ENCODE measurements around the gene PEX14.

The PEX14 gene

GRCh38 chr1:10591010-10591409, 116.3 kb downstream of the PEX14 start:
- ChIA-PET POLR2A (ENCODE audit: low non-redundant PET) (no interaction called here), CTCF (no interaction called here)
- H3K27ac ChIP-seq: no peak overlapping the region
- TF ChIP-seq CTCF (conservative IDR thresholded peaks at IDR 0.05; ENCODE audit: low read depth): no peak
- no peak for DNase-seq (ENCODE audit: low spot score)

GRCh38 chr1:10592373-10592772, 117.6 kb downstream of the PEX14 start:
- DNase-seq (ENCODE audit: low spot score): no peak
- CTCF ChIA-PET: no interaction called here
- no peak overlapping the region for H3K27ac ChIP-seq
- POLR2A ChIA-PET (ENCODE audit: low non-redundant PET): no interaction called here
- TF ChIP-seq CTCF (conservative IDR thresholded peaks at IDR 0.05; ENCODE audit: low read depth): no peak

- CTCF ChIA-PET: no interaction called here
- no peak for TF ChIP-seq CTCF (conservative IDR thresholded peaks at IDR 0.05; ENCODE audit: low read depth)
- POLR2A ChIA-PET (ENCODE audit: low non-redundant PET): no interaction called here
- no peak overlapping the region for H3K27ac ChIP-seq
- no peak for DNase-seq (ENCODE audit: low spot score)
These were observed 119.0 kb downstream of the PEX14 start for GRCh38 chr1:10593750-10594149.

- no peak for TF ChIP-seq CTCF (conservative IDR thresholded peaks at IDR 0.05; ENCODE audit: low read depth)
- CTCF ChIA-PET: no interaction called here
- DNase-seq (ENCODE audit: low spot score): no peak
- POLR2A ChIA-PET (ENCODE audit: low non-redundant PET): no interaction called here
- no peak overlapping the region for H3K27ac ChIP-seq
These were observed 120.0 kb downstream of the PEX14 start for GRCh38 chr1:10594595-10595223.

GRCh38 chr1:10596780-10597179, 122.0 kb downstream of the PEX14 start:
- ChIA-PET POLR2A (ENCODE audit: low non-redundant PET) (no interaction called here), CTCF (interaction anchor here (0.7 kb wide), 2 partner anchors 60 to 366 kb away, joined by 3 read pairs; no protein-coding TSS in a partner anchor)
- no peak for DNase-seq (ENCODE audit: low spot score)
- TF ChIP-seq CTCF (conservative IDR thresholded peaks at IDR 0.05; ENCODE audit: low read depth): no peak
- peak overlapping the region; percentile 43; the same call in 1 of the 2 replicates for H3K27ac ChIP-seq

- DNase-seq (ENCODE audit: low spot score): no peak
- TF ChIP-seq CTCF (conservative IDR thresholded peaks at IDR 0.05; ENCODE audit: low read depth): no peak
- ChIA-PET CTCF (interaction anchor here (0.5 kb wide), 1 partner anchor 233 kb away, joined by 4 read pairs; no protein-coding TSS in a partner anchor), POLR2A (ENCODE audit: low non-redundant PET) (no interaction called here)
- peak overlapping the region; percentile 43 for H3K27ac ChIP-seq
These were observed 123.0 kb downstream of the PEX14 start for GRCh38 chr1:10597492-10598388.

Measured in RWPE1 (cell line).